GM20000 (cell line): Measurements from ENCODE around the gene PDLIM7.
"Not testable (repeated sequence)": the region's sequence is repeated elsewhere in the genome, so short reads cannot be mapped to it uniquely, and the experiment has no call there.

Experiments
- DNase-seq: peaks from one replicate; pipeline ENCODE4 v3.0.0; 2012; ENCODE audit warnings: low spot score
- TF ChIP-seq, protein P1 (sequence below): IDR thresholded peaks from 2 replicates; pipeline ENCODE4 v1.5.1; 2012; ENCODE audit warnings: mild to moderate bottlenecking, control low read depth; ENCODE audit errors: extremely low read depth, missing control alignments

PDLIM7 gene

DNA sequence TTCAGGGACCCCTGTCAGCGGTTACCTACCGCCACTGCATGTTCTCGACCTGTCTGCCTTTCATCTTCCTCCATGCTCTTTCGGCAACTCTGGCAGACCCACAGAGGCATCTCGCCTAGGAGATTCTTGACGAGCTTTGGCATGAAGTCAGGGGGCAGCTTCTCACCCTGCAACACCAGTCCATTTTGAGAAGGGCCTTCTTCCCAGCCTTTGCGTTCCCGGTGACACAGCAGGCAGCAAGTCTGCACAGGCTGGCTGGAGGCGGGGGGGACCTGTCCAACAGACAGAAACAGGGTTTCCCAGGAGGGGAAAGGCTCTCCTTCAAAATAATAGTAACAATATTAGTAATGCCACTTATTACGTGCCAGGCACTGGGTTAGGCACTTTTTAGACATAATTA is 41.5 kb upstream of the PDLIM7 start:
- no peak for DNase-seq
- TF ChIP-seq, protein P1, sequence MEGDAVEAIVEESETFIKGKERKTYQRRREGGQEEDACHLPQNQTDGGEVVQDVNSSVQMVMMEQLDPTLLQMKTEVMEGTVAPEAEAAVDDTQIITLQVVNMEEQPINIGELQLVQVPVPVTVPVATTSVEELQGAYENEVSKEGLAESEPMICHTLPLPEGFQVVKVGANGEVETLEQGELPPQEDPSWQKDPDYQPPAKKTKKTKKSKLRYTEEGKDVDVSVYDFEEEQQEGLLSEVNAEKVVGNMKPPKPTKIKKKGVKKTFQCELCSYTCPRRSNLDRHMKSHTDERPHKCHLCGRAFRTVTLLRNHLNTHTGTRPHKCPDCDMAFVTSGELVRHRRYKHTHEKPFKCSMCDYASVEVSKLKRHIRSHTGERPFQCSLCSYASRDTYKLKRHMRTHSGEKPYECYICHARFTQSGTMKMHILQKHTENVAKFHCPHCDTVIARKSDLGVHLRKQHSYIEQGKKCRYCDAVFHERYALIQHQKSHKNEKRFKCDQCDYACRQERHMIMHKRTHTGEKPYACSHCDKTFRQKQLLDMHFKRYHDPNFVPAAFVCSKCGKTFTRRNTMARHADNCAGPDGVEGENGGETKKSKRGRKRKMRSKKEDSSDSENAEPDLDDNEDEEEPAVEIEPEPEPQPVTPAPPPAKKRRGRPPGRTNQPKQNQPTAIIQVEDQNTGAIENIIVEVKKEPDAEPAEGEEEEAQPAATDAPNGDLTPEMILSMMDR, result no peak

DNA sequence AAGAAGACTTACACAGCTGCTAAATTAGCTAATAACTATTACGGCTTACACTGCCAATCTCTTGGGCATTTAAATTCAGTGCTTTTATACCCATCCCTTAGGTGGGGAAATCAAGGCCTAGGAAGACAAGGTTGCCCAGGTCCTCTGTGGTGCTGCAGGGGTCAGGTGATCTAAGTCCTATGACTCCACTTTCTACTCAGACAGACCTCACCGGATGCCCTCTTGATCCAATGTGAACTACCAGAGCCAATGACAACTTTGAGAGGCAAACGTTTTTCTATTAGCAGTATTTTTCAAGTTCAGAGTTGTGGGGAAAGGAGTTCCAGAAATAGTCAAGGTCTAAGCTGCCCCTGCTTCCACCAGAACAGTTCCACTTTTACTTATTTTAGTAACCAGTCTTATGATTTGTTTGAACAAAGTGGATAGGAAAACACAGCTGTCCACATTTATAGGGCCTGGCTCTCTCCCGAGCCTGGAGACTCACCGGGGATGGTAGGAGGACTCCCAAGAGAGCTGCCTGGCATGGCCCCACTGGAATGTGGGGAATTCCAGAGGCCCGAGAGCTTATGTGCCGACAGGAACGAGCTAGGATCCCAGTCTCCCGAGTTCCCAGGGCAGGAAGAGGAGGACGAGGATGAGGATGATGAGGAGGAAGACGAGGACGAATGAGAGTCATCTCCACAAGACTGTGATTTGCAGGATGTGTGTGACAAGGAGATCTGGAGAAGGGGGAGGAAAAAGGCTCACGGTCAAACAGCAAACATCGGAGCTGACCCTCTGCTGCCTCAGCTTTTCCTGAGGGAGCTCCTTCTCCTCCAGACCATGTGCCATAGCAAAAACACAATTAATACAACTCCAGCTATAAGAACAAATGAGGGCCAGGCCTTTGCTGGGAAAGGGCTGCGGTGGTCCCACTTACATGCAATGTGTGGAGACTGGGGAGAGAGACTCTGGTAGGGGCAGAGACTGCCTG is 40.3 kb upstream of the PDLIM7 start:
- TF ChIP-seq, protein P1, result no peak

DNA sequence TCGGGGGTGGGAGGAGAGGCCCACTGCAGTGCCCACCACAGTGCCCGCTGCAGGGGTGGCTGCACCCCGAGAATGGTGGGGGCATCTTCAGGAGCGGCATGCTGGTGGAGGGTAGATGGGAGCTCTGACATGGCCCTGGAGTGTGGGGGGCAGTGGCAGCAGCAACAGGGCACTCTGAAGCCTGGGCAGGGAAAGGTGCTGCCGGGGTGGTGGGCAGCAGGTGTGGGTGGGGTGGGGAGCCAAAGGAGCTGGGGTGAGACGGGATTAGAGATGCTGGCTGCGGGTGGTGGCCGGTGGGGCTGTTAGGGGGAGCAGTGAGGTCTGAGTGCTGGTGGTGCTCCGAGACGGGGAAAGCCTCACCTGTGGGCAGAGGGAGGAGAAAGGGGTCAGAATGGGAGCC is 39.0 kb upstream of the PDLIM7 start:
- no peak for DNase-seq
- TF ChIP-seq, protein P1, result no peak

More for the DNA sequence above, 40.3 kb upstream of the PDLIM7 start:
- DNase-seq, result no peak

DNA sequence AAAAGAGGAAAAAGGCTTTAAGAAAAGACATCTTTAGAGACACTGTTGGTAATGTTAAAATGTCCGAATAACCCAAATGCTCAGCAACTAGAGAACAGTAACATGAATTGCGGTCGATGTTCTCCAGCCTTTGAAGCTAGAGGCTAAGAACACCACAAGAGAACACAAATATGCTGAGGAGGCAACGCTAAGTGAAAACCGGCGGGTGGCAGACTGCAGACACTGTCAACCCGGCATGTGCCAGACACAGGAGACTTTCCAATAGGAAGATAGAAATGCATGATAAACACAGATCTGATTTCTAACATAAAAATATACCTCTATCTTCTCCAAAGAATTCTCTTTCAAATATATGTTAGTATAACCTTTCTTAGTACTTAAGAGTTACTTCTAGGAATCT is 37.7 kb upstream of the PDLIM7 start:
- TF ChIP-seq, protein P1, result no peak
- no peak for DNase-seq

DNA sequence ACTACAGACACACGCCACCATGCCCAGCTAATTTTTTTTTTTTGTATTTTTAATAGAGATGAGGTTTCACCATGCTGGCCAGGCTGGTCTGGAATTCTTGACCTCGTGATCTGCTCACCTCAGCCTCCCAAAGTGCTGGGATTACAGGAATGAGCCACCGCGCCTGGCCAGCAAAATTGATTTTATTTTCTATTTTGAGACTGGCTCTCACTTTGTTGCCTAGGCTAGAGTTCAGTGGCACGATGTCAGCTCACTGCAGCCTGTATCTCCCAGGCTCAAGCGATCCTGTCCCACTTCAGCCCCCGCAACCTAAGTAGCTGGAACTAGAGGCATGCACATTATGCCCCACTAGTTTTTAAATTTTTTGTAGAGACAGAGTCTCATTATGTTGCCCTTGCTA is 37.0 kb upstream of the PDLIM7 start:
- DNase-seq, result not testable (repeated sequence)

DNA sequence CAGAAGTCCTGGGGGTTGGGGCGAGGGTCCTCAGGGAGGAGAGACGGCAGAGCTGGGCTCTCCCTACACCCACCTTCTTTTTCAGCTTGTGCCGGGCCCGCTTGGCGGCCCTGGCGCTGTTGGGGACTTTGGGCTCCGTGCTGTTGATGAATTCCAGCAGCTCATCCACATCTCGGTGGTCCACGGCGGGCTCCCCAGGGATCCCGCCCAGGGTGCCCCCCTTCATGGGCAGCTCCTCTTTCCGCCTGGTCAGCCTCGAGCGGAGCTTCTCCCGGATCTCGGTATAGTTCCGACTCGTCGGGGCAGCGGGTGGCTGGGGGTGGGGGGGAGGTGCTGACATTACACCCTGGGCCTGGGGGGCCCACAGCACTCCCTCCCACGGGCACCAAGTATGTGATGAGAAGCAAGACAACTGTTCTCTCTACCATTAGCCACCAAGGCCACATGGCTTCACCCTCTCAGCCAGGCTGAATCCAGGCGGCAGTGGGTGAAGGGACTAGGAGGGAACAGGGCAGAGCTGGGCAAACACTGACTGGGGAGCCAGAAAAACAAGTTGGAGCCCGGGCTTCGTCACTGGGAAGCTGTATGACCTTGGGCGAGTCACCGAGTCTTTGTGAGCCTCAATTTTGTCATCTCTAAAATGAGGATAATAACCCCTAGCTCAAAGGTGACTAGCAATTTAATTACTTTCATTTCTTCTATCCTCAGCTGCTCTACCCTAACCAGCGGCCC is 34.0 kb upstream of the PDLIM7 start:
- DNase-seq, result no peak
- TF ChIP-seq, protein P1, result no peak

DNA sequence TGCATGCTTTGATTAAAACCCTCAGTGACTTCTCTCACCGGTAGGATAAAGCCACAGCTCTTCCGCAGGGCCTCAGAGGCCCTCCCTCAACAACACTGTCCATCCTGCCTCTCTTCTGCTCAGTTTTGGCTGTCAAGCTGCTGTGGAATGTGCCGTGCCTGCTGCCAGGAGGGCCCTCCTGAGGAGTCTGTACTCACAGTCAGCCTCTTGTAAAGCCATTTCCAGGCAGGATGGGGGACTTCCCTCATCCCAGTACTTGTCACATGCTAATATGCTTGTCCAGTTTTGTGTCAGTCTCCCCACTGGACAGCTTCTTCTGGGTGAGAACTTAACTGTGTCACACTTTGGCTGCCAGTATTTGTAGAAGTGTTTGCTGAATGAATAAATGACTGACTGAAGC is 33.2 kb upstream of the PDLIM7 start:
- DNase-seq, result no peak
- TF ChIP-seq, protein P1, result no peak
